Transverse colon (tissue), 4 donors: ENCODE results near the gene THADA. TPM values are rescaled to one million over a fixed set of nuclear protein-coding genes. Genes with fewer than 3 reads are reported as not detected.
A peak's percentile ranks its signal among the peaks of the same experiment; 100 is the strongest.

Source experiments
- DNase-seq: peaks from one replicate; pipeline ENCODE4 v3.0.0-alpha.2; 2019
- H3K27ac ChIP-seq, 4 donors: fragments of 200-600 bp; sonication (generic); 2 replicates each; pipeline ENCODE4 v1.5.1; 2016 to 2018; ENCODE audit warnings: inconsistent platforms in 4 of 4
- H3K27me3 ChIP-seq: fragments of 200-600 bp; sonication (generic); 2 replicates; pipeline ENCODE4 v1.5.1; 2017; ENCODE audit warnings: inconsistent platforms
- H3K36me3 ChIP-seq, 4 donors: fragments of 200-600 bp; sonication (generic); 2 replicates each; pipeline ENCODE4 v1.5.1; 2017 to 2019; ENCODE audit warnings: inconsistent platforms in 4 of 4
- H3K4me1 ChIP-seq, 4 donors: fragments of 200-600 bp; sonication (generic); 2 replicates each; pipeline ENCODE4 v1.5.1; 2017 to 2020; ENCODE audit warnings: inconsistent platforms in 4 of 4
- H3K4me3 ChIP-seq, 4 donors: fragments of 200-600 bp; sonication (generic); 1 replicate in 1 of 4; 2 replicates in 3 of 4; pipeline versions ENCODE4 v1.5.1 to v1.6.1; 2017 to 2019; ENCODE audit warnings: inconsistent platforms in 4 of 4
- H3K9me3 ChIP-seq, 2 donors: fragments of 200-600 bp; sonication (generic); 2 replicates each; pipeline ENCODE4 v1.5.1; 2017 to 2019; ENCODE audit warnings: inconsistent platforms in 2 of 2
- CTCF ChIP-seq, 5 experiments: fragments of 200-600 bp in 3 of 5; fragments of 450-650 bp in 2 of 5; sonication (generic) in 3 of 5; IDR thresholded peaks; 1 replicate in 2 of 5; 2 replicates in 3 of 5; pipeline ENCODE4 v1.5.1; 2016 to 2017; ENCODE audit warnings: antibody characterized with exemption in 5 of 5, inconsistent platforms in 3 of 5, mild to moderate bottlenecking in 2 of 5, moderate library complexity in 1 of 5
- EP300 ChIP-seq: sonication (generic); formaldehyde crosslinking; IDR thresholded peaks from one replicate; pipeline ENCODE4 v1.6.1; 2017; ENCODE audit warnings: antibody characterized with exemption, low read depth
- POLR2A ChIP-seq: fragments of 450-650 bp; IDR thresholded peaks from one replicate; pipeline ENCODE4 v1.6.1; 2016; ENCODE audit warnings: antibody characterized with exemption, mild to moderate bottlenecking, moderate library complexity
- POLR2AphosphoS5 ChIP-seq, 3 donors: sonication (generic); formaldehyde crosslinking; IDR thresholded peaks; one replicate each; pipeline ENCODE4 v1.6.1; 2016; ENCODE audit warnings: antibody characterized with exemption in 3 of 3
- WGBS, 2 donors: methylation state at CpG; one replicate each; pipeline ENCODE4 v1.1.5; 2018; ENCODE audit warnings: low coverage in 1 of 2; 5-methylcytosine and 5-hydroxymethylcytosine counted together
- in situ Hi-C, 4 donors: fragments of 200-750 bp; cut with MboI; loops; one replicate each; pipeline versions ENCODE4 v1.15.0 to v1.15.1; 2017; ENCODE audit warnings: low sequenced_read_pairs in 3 of 4, low pct_ligation_motif_present in 1 of 4, low pct_unique_long_range_greater_than_20kb in 1 of 4
- intact Hi-C: fragments of 100-400 bp; cut with DNase I; formaldehyde crosslinking; loops from one replicate; pipeline ENCODE4 v1.15.1; 2023; ENCODE audit warnings: low total_unique reads
- total RNA-seq, 4 donors: library from RNA; depleted of rRNA; stranded (reverse); fragments of >200 nt; gene quantifications; one replicate each; pipeline ENCODE4 v1.1.0, GENCODE V29; 2016

The THADA gene
- total RNA-seq, 4 donors from 2014 or later, result 21.7 to 78.6 (median 28.1) TPM

GRCh38 chr2:43327119-43327518 is 268.7 kb downstream of the THADA start:
- H3K9me3 ChIP-seq, result no peaks in the 10 kb centered on the region
- in situ Hi-C loops, result no loop called here
- no peak overlapping the region for H3K4me3 ChIP-seq
- H3K27me3 ChIP-seq, result no peaks in the 10 kb centered on the region
- DNase-seq, result no peak
- intact Hi-C loops, result no loop called here
- no peak for TF ChIP-seq POLR2AphosphoS5 (IDR thresholded peaks at IDR 0.05)
- no peak for TF ChIP-seq POLR2A
- TF ChIP-seq CTCF (IDR thresholded peaks at IDR 0.05), result no peak
- no peak for TF ChIP-seq EP300
- WGBS, 2 donors, result 47 to 70% methylated on average over 1 of the region's 1 CpG
- peaks cover 9 to 53% (median 11%) of the 10 kb centered on the region in 4 donors for H3K4me1 ChIP-seq
- H3K27ac ChIP-seq, result peak overlapping the region in 3 of 4 donors; percentile 6 to 76 (median 70)
- no peaks in the 10 kb centered on the region for H3K36me3 ChIP-seq

- Histone ChIP-seq H3K9me3 (no peaks in the 10 kb centered on the region), H3K4me3 (no peak overlapping the region), H3K36me3 (no peaks in the 10 kb centered on the region), H3K27me3 (no peaks in the 10 kb centered on the region), H3K27ac (peak overlapping the region in 3 of 4 donors; percentile 6 to 84 (median 80)), H3K4me1 (peaks cover 5 to 44% (median 11%) of the 10 kb centered on the region in 4 donors)
- DNase-seq, result no peak
- 79 to 90% methylated on average over 2 of the region's 2 CpGs for WGBS, 2 donors
- intact Hi-C loops (no loop called here), in situ Hi-C loops (no loop called here)
- TF ChIP-seq EP300, result no peak
These were observed 269.6 kb downstream of the THADA start for GRCh38 chr2:43326101-43326825.

GRCh38 chr2:43325107-43325811 is 270.6 kb downstream of the THADA start:
- peaks cover 3 to 39% (median 11%) of the 10 kb centered on the region in 4 donors for H3K4me1 ChIP-seq
- no peak overlapping the region for H3K4me3 ChIP-seq
- H3K27ac ChIP-seq, result peak overlapping the region; percentile 55 to 84 (median 68)
- no peaks in the 10 kb centered on the region for H3K36me3 ChIP-seq
- no peaks in the 10 kb centered on the region for H3K27me3 ChIP-seq
- no peak for DNase-seq
- TF ChIP-seq POLR2A (no peak), POLR2AphosphoS5 (IDR thresholded peaks at IDR 0.05) (no peak), EP300 (no peak), CTCF (IDR thresholded peaks at IDR 0.05) (no peak)
- no peaks in the 10 kb centered on the region for H3K9me3 ChIP-seq
- intact Hi-C loops, result no loop called here
- WGBS, 2 donors, result 57 to 79% methylated on average over 2 of the region's 2 CpGs
- in situ Hi-C loops, result no loop called here

GRCh38 chr2:43324259-43325106 is 271.4 kb downstream of the THADA start:
- Histone ChIP-seq H3K9me3 (no peaks in the 10 kb centered on the region), H3K4me1 (peaks cover 0 to 42% (median 11%) of the 10 kb centered on the region in 4 donors), H3K36me3 (no peaks in the 10 kb centered on the region), H3K4me3 (no peak overlapping the region), H3K27ac (peak overlapping the region; percentile 55 to 84 (median 68)), H3K27me3 (no peaks in the 10 kb centered on the region)
- 67% methylated on average over 5 to 8 of the region's 8 CpGs for WGBS, 2 donors
- DNase-seq, result peak; percentile 20
- in situ Hi-C loops (no loop called here), intact Hi-C loops (no loop called here)
- peak in 2 of 3 donors; percentile 6 to 33 for TF ChIP-seq POLR2AphosphoS5 (IDR thresholded peaks at IDR 0.05)
- no peak for TF ChIP-seq EP300
- no peak for TF ChIP-seq CTCF (IDR thresholded peaks at IDR 0.05)
- TF ChIP-seq POLR2A, result no peak
